ENCODE data around the gene SMIM24. TPM values are rescaled to one million over a fixed set of nuclear protein-coding genes. Genes with fewer than 3 reads are reported as not detected.

SMIM24 gene
- total and polyA plus RNA-seq, 9 of the 15 experiments (the other 6 are each of a cell fraction or from before 2014, with no cell fraction given) = 0.45 to 12.3 (median 1.4) TPM; not detected in 1

DNA sequence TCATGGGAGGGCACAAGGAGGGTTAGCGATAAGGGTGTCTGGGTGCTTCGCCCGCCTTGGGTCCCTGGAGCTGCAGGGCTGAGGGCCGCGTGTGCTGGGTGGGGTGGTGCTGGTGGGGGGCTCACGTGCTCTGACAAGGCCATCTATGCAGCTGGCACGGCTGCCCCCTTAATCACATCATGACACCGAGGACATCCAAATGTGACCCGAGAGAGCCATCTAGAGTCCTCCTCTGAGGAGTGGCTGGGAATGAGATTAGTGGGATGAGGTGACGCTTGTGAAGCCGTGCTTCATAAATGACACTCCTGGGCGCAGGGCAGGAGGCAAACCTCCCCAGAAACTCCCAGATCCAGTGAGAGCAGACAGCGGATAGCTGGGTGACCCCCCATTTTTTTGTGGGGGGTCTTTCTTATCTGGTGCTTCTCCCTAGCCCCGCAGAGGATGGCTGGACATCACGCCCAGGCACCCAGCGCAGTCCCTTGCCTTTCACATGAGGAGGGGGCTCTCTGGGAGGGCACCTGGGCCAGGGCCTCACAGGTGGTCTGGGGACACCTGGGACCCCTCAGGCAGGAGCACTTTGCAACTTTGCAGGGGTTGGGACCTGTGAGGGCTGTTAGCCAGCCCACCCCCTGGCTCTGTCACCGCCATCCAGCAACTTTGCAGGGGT is 32.4 kb upstream of the SMIM24 start:
- CTCF ChIA-PET (ENCODE audit: low intra/inter-chr PET ratio) = no interaction called here
- Histone ChIP-seq H3K4me2 (ENCODE audit: insufficient read depth, low read length) (no peak overlapping the region), H3K27me3 (ENCODE audit: control insufficient read depth in 2 of 2, insufficient read depth in 2 of 2, low read length in 2 of 2) (no peaks in the 10 kb centered on the region), H3K9me3 (replicated peaks; ENCODE audit: control insufficient read depth, insufficient read depth, low read depth, low read length) (no peaks in the 10 kb centered on the region), H3K27ac (ENCODE audit: extremely low read depth, low read depth, low read length) (no peak overlapping the region), H3K36me3 (ENCODE audit: control insufficient read depth, insufficient read depth, low read length) (peaks cover 38% of the 10 kb centered on the region; the same call in 2 of the 3 replicates), H3K9me1 (ENCODE audit: control insufficient read depth, insufficient read depth, low read length) (peaks cover 13% of the 10 kb centered on the region), H3K4me1 (replicated peaks in 1 of 2; ENCODE audit: control insufficient read depth in 2 of 2, insufficient read depth in 2 of 2, low read length in 2 of 2) (peaks cover 11 to 77% of the 10 kb centered on the region in 2 experiments; a peak in 4 of 5 replicates), H4K20me1 (replicated peaks; ENCODE audit: control insufficient read depth, insufficient read depth, low read length) (peaks cover 67% of the 10 kb centered on the region), H3K79me2 (ENCODE audit: control insufficient read depth, insufficient read depth, low read length) (peaks cover 85% of the 10 kb centered on the region), H3K9ac (ENCODE audit: insufficient read depth in 1 of 2, low read depth in 2 of 2, low read length in 2 of 2) (no peak overlapping the region), H3K4me3 (no peak overlapping the region), H2AFZ (ENCODE audit: low read depth, low read length) (no peak overlapping the region)
- BruUV-seq (replicated peaks) = no TSS peak
- DNase-seq (ENCODE audit: extremely low read depth in 1 of 4, low spot score in 3 of 4) (no peak), ATAC-seq (no peak), FAIRE-seq (no peak)
- POLR2A ChIA-PET = interaction anchor here (0.5 to 1.8 kb wide), 5 partner anchors 8 to 210 kb away, joined by 3 to 7 read pairs (median 3); no protein-coding TSS in a partner anchor
- WGBS (ENCODE audit: insufficient coverage, low coverage, missing lambda C conversion rate) = 86% methylated on average over 11 of the region's 17 CpGs
- in situ Hi-C loops (cut with MboI) = no loop called here
- intact Hi-C loops (cut with micrococcal nuclease) = no loop called here
- no peak for TF ChIP-seq SETDB1 (IDR thresholded peaks at IDR 0.05; ENCODE audit: low read length)
- TF ChIP-seq, protein P1, sequence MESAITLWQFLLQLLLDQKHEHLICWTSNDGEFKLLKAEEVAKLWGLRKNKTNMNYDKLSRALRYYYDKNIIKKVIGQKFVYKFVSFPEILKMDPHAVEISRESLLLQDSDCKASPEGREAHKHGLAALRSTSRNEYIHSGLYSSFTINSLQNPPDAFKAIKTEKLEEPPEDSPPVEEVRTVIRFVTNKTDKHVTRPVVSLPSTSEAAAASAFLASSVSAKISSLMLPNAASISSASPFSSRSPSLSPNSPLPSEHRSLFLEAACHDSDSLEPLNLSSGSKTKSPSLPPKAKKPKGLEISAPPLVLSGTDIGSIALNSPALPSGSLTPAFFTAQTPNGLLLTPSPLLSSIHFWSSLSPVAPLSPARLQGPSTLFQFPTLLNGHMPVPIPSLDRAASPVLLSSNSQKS (CRISPR knock-in tag; IDR thresholded peaks at IDR 0.05) = no peak
- TF ChIP-seq HOXB6 (CRISPR knock-in tag; IDR thresholded peaks at IDR 0.05; ENCODE audit: borderline replicate concordance) = no peak
- TF ChIP-seq, protein P2, sequence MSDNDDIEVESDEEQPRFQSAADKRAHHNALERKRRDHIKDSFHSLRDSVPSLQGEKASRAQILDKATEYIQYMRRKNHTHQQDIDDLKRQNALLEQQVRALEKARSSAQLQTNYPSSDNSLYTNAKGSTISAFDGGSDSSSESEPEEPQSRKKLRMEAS (CRISPR knock-in tag; IDR thresholded peaks at IDR 0.05) = no peak
- TF ChIP-seq, protein P3, sequence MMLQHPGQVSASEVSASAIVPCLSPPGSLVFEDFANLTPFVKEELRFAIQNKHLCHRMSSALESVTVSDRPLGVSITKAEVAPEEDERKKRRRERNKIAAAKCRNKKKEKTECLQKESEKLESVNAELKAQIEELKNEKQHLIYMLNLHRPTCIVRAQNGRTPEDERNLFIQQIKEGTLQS (IDR thresholded peaks at IDR 0.05) = no peak
- TF ChIP-seq, protein P3 (CRISPR knock-in tag; conservative IDR thresholded peaks at IDR 0.05) = no peak
- no peak for TF ChIP-seq ZNF717 (CRISPR knock-in tag; IDR thresholded peaks at IDR 0.05)
- TF ChIP-seq, protein P4, sequence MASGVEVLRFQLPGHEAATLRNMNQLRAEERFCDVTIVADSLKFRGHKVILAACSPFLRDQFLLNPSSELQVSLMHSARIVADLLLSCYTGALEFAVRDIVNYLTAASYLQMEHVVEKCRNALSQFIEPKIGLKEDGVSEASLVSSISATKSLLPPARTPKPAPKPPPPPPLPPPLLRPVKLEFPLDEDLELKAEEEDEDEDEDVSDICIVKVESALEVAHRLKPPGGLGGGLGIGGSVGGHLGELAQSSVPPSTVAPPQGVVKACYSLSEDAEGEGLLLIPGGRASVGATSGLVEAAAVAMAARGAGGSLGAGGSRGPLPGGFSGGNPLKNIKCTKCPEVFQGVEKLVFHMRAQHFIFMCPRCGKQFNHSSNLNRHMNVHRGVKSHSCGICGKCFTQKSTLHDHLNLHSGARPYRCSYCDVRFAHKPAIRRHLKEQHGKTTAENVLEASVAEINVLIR (CRISPR knock-in tag; IDR thresholded peaks at IDR 0.05) = no peak
- TF ChIP-seq EGR1 (conservative IDR thresholded peaks at IDR 0.05) = no peak
- TF ChIP-seq, protein P5, sequence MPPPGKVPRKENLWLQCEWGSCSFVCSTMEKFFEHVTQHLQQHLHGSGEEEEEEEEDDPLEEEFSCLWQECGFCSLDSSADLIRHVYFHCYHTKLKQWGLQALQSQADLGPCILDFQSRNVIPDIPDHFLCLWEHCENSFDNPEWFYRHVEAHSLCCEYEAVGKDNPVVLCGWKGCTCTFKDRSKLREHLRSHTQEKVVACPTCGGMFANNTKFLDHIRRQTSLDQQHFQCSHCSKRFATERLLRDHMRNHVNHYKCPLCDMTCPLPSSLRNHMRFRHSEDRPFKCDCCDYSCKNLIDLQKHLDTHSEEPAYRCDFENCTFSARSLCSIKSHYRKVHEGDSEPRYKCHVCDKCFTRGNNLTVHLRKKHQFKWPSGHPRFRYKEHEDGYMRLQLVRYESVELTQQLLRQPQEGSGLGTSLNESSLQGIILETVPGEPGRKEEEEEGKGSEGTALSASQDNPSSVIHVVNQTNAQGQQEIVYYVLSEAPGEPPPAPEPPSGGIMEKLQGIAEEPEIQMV (tag; conservative IDR thresholded peaks at IDR 0.05; ENCODE audit: low read depth) = no peak
- no peak for TF ChIP-seq SAP30 (IDR thresholded peaks at IDR 0.05; ENCODE audit: borderline replicate concordance, insufficient read depth, low read depth, low read length, poor library complexity, severe bottlenecking)
- TF ChIP-seq CBFB (CRISPR knock-in tag; IDR thresholded peaks at IDR 0.05) = no peak
- no peak for TF ChIP-seq TAF7 (tag; IDR thresholded peaks at IDR 0.05)
- no peak for TF ChIP-seq RAD21 (CRISPR knock-in tag; conservative IDR thresholded peaks at IDR 0.05 in 1 of 2, IDR thresholded peaks at IDR 0.05 in 1 of 2)
- TF ChIP-seq RBBP5 (IDR thresholded peaks at IDR 0.05; ENCODE audit: borderline replicate concordance, insufficient read depth, low read length, poor library complexity, severe bottlenecking) = no peak
- TF ChIP-seq NONO (IDR thresholded peaks at IDR 0.05; ENCODE audit: low read depth in 2 of 2, low read length in 1 of 2) = no peak
